ENCODE measurements around the gene DNAJB1. TPM values are rescaled to one million over a fixed set of nuclear protein-coding genes. Genes with fewer than 3 reads are reported as not detected.
A peak's percentile ranks its signal among the peaks of the same experiment; 100 is the strongest.

DNAJB1 gene
- total and polyA plus RNA-seq, 2 of the 4 experiments (the other 2 are of a cell fraction), result 88.2 to 95.4 TPM

DNA sequence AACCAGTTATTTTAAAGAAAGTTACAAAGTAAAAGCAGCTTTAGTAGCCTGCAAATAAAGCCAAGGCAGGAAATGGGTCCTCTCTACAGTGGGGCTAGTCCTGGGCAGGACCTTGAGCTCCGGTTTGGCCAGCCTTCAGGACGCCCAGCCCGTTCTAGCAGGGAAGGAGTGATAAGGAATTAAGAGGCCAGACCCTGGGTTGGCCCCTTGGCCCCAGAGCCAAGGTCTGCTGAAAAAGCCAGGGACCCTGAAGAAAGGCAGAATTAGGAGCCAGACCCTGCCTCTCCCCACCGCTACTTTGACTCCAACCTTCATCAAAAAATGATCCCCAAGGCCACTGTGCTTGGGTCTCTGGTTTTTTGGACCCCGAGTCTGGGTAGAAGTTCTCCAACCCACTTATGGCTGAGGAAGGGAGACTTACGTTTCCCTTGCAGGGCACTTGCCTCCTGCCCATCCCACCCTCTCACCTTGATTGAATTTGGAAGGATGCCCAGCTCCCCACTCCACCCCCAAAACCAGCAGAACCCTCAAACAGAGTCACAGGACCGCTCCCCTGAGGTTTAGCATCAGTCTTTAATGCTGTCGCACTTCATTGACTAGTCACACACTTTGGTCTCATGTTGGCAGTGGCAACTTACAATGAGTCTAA lies 3.9 kb downstream of the DNAJB1 start:
- H3K9me1 ChIP-seq (ENCODE audit: insufficient read depth, low read length), result peaks cover 25% of the 10 kb centered on the region
- ATAC-seq (ENCODE audit: low read depth) (no peak), DNase-seq (no peak)
- peak overlapping the region; percentile 7 for H2AK9ac ChIP-seq (replicated peaks; ENCODE audit: low read depth, low read length, poor library complexity)
- peaks cover 19% of the 10 kb centered on the region for H3K4me1 ChIP-seq (ENCODE audit: control insufficient read depth, insufficient read depth, low read length)
- 90% methylated on average over 5 of the region's 8 CpGs; no CpG with 5 or more reads in 1 of the 2 experiments for WGBS, 2 experiments (ENCODE audit: extremely low coverage in 2 of 2, insufficient read length in 1 of 2)
- H2BK20ac ChIP-seq (ENCODE audit: low read depth, low read length), result no peak overlapping the region
- H3K23ac ChIP-seq (ENCODE audit: low read depth, low read length), result no peak overlapping the region
- intact Hi-C loops (cut with micrococcal nuclease) (no loop called here), in situ Hi-C loops (cut with MboI; ENCODE audit: low sequenced_read_pairs) (no loop called here), dilution Hi-C loops (cut with HindIII; ENCODE audit: low sequenced_read_pairs, unreplicated experiment) (no loop called here)
- peaks cover 45% of the 10 kb centered on the region for H4K20me1 ChIP-seq (ENCODE audit: insufficient read depth, low read length)
- no peak overlapping the region for H4K91ac ChIP-seq (ENCODE audit: insufficient read depth, low read depth, low read length)
- H3K36me3 ChIP-seq (ENCODE audit: control insufficient read depth, insufficient read depth, low read length), result peaks cover 27% of the 10 kb centered on the region
- no peak overlapping the region for H4K5ac ChIP-seq (ENCODE audit: low read depth, low read length)
- H3K18ac ChIP-seq (ENCODE audit: low read depth, low read length), result no peak overlapping the region
- no peak overlapping the region for H3K27ac ChIP-seq (ENCODE audit: insufficient read depth, low read length)
- no peak overlapping the region for H3K9ac ChIP-seq (ENCODE audit: low read depth, low read length)
- no peak overlapping the region for H2BK120ac ChIP-seq (ENCODE audit: low read depth, low read length)
- H2AFZ ChIP-seq (replicated peaks; ENCODE audit: low read length, poor library complexity), result no peak overlapping the region
- no peaks in the 10 kb centered on the region for H3K27me3 ChIP-seq (ENCODE audit: control insufficient read depth, insufficient read depth, low read length)
- no peak overlapping the region for H3K4me3 ChIP-seq (ENCODE audit: insufficient read depth, low read depth, low read length)
- no peak overlapping the region for H2AK5ac ChIP-seq (ENCODE audit: low read depth, low read length)
- H3K56ac ChIP-seq (ENCODE audit: extremely low read depth, insufficient read depth, low read length), result no peak overlapping the region
- H3K14ac ChIP-seq (replicated peaks; ENCODE audit: low read depth, low read length), result no peak overlapping the region
- peaks cover 23 to 58% of the 10 kb centered on the region in 2 experiments for H3K79me1 ChIP-seq (ENCODE audit: low read depth in 1 of 2, low read length in 2 of 2)
- no peak overlapping the region for H3K4ac ChIP-seq (ENCODE audit: low read depth, low read length)
- no TSS peak for BruUV-seq (replicated peaks)
- H2BK5ac ChIP-seq (ENCODE audit: low read depth, low read length, poor library complexity, severe bottlenecking), result no peak overlapping the region
- H3K4me2 ChIP-seq (ENCODE audit: low read depth, low read length), result no peak overlapping the region
- no peak overlapping the region for H4K8ac ChIP-seq (ENCODE audit: low read depth in 2 of 2, low read length in 2 of 2)
- no peaks in the 10 kb centered on the region for H3K9me3 ChIP-seq (ENCODE audit: control insufficient read depth, insufficient read depth, low read length)
- ChIA-PET CTCF (no interaction called here), POLR2A (ENCODE audit: unreplicated experiment) (interaction anchor here (0.5 kb wide), 1 partner anchor 15 kb away, joined by 3 read pairs; no protein-coding TSS in a partner anchor)
- no peak overlapping the region for H2BK15ac ChIP-seq (ENCODE audit: low read depth, low read length)
- TF ChIP-seq, protein P1, sequence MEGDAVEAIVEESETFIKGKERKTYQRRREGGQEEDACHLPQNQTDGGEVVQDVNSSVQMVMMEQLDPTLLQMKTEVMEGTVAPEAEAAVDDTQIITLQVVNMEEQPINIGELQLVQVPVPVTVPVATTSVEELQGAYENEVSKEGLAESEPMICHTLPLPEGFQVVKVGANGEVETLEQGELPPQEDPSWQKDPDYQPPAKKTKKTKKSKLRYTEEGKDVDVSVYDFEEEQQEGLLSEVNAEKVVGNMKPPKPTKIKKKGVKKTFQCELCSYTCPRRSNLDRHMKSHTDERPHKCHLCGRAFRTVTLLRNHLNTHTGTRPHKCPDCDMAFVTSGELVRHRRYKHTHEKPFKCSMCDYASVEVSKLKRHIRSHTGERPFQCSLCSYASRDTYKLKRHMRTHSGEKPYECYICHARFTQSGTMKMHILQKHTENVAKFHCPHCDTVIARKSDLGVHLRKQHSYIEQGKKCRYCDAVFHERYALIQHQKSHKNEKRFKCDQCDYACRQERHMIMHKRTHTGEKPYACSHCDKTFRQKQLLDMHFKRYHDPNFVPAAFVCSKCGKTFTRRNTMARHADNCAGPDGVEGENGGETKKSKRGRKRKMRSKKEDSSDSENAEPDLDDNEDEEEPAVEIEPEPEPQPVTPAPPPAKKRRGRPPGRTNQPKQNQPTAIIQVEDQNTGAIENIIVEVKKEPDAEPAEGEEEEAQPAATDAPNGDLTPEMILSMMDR (conservative IDR thresholded peaks at IDR 0.05; ENCODE audit: low read depth, low read length), result no peak
- TF ChIP-seq RFX5 (IDR thresholded peaks at IDR 0.05; ENCODE audit: low read depth, low read length), result no peak
- TF ChIP-seq RCOR1 (IDR thresholded peaks at IDR 0.05; ENCODE audit: insufficient replicate concordance, low read length), result no peak
- no peak for TF ChIP-seq RAD21 (IDR thresholded peaks at IDR 0.05; ENCODE audit: low read length)
- TF ChIP-seq MXI1 (IDR thresholded peaks at IDR 0.05; ENCODE audit: borderline replicate concordance, low read depth, low read length), result no peak
- TF ChIP-seq MAZ (IDR thresholded peaks at IDR 0.05; ENCODE audit: borderline replicate concordance, low read depth, low read length), result no peak
- TF ChIP-seq CHD1 (IDR thresholded peaks at IDR 0.05; ENCODE audit: low read depth, low read length), result no peak
- TF ChIP-seq NFE2L2 (IDR thresholded peaks at IDR 0.05; ENCODE audit: low read depth, low read length), result no peak
- no peak for TF ChIP-seq MAFK (IDR thresholded peaks at IDR 0.05; ENCODE audit: low read depth, low read length)
- TF ChIP-seq BHLHE40 (IDR thresholded peaks at IDR 0.05; ENCODE audit: low read depth, low read length), result no peak
- TF ChIP-seq FOS (IDR thresholded peaks at IDR 0.05; ENCODE audit: low read depth, low read length), result no peak
- no peak for TF ChIP-seq CEBPB (IDR thresholded peaks at IDR 0.05; ENCODE audit: low read depth, low read length)
- no peak for TF ChIP-seq POLR2A (IDR thresholded peaks at IDR 0.05; ENCODE audit: low read depth, low read length)
- TF ChIP-seq, protein P2, sequence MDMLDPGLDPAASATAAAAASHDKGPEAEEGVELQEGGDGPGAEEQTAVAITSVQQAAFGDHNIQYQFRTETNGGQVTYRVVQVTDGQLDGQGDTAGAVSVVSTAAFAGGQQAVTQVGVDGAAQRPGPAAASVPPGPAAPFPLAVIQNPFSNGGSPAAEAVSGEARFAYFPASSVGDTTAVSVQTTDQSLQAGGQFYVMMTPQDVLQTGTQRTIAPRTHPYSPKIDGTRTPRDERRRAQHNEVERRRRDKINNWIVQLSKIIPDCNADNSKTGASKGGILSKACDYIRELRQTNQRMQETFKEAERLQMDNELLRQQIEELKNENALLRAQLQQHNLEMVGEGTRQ (IDR thresholded peaks at IDR 0.05; ENCODE audit: low read depth, low read length), result no peak
- TF ChIP-seq, protein P3, sequence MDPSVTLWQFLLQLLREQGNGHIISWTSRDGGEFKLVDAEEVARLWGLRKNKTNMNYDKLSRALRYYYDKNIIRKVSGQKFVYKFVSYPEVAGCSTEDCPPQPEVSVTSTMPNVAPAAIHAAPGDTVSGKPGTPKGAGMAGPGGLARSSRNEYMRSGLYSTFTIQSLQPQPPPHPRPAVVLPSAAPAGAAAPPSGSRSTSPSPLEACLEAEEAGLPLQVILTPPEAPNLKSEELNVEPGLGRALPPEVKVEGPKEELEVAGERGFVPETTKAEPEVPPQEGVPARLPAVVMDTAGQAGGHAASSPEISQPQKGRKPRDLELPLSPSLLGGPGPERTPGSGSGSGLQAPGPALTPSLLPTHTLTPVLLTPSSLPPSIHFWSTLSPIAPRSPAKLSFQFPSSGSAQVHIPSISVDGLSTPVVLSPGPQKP (IDR thresholded peaks at IDR 0.05; ENCODE audit: borderline replicate concordance, low read depth, low read length), result no peak

Measured in IMR-90 (cell line).